HCT116 (cell line): ENCODE results near the gene TALDO1. TPM values are rescaled to one million over a fixed set of nuclear protein-coding genes. Genes with fewer than 3 reads are reported as not detected.
A peak's percentile ranks its signal among the peaks of the same experiment; 100 is the strongest.

Experiments
- ATAC-seq: fragments of 200-7000 bp; cut with Tn5 transposase; 2 replicates; pipeline ENCODE4 v1.9.1; 2020; ENCODE audit warnings: mild to moderate bottlenecking, moderate library complexity
- BruUV-seq: library from RNA; stranded (reverse); fragments of 400-500 nt; replicated peaks from 2 replicates; lab custom pipeline; 2021; lab: Mats Ljungman, UMichigan
- CTCF ChIA-PET: fragments of 300-600 bp; sonication (Branson Sonifier 250); formaldehyde crosslinking; loops from one replicate; lab custom pipeline; 2021; ENCODE audit warnings: antibody characterized with exemption; lab: Charles Lee
- POLR2A ChIA-PET: fragments of 300-600, 350-600 bp; sonication (Branson Sonifier 250); formaldehyde crosslinking; loops from one replicate; lab custom pipeline; 2021; ENCODE audit warnings: antibody characterized with exemption; lab: Charles Lee
- RAD21 ChIA-PET, 2 experiments: fragments of 300-600 bp; sonication (Branson Sonifier 250); formaldehyde crosslinking; loops; one replicate each; lab custom pipeline; 2023; ENCODE audit warnings: low total read pairs in 2 of 2; ENCODE audit not compliant: uncharacterized antibody in 2 of 2, unreplicated experiment in 2 of 2, low non-redundant PET in 1 of 2; lab: Charles Lee
- DNase-seq: peaks from one replicate; pipeline ENCODE4 v3.0.0-alpha.2; 2010; ENCODE audit warnings: low read depth, low spot score
- H2AFZ ChIP-seq: fragments of 200-600 bp; shearing (Covaris generic), sonication (generic); 2 replicates; pipeline ENCODE4 v1.6.1; 2017; ENCODE audit warnings: low read depth, mixed run types, mixed read lengths, antibody characterized with exemption, low read length; ENCODE audit not compliant: poor library complexity, severe bottlenecking
- H3K27ac ChIP-seq: 2 replicates; pipeline ENCODE4 v1.5.1; 2012; ENCODE audit warnings: low read depth, low read length
- H3K27me3 ChIP-seq: fragments of 200-600 bp; sonication (generic); 2 replicates; pipeline ENCODE4 v1.6.1; 2016; ENCODE audit warnings: mixed run types, low read length, mixed read lengths; ENCODE audit not compliant: insufficient read depth
- H3K36me3 ChIP-seq, 2 experiments: fragments of 200-500 bp in 1 of 2; fragments of 200-600 bp in 1 of 2; sonication (Bioruptor generic) in 1 of 2; sonication (generic) in 1 of 2; 2 replicates each; pipeline versions ENCODE4 v1.5.1 to v1.6.1; 2014 to 2016; ENCODE audit warnings: low read length in 2 of 2, inconsistent platforms in 1 of 2, mixed read lengths in 1 of 2, mixed run types in 1 of 2; ENCODE audit not compliant: insufficient read depth in 2 of 2, control insufficient read depth in 1 of 2
- H3K4me1 ChIP-seq, 2 experiments: fragments of 200-600 bp in 1 of 2; sonication (generic) in 1 of 2; 2 replicates each; pipeline versions ENCODE4 v1.5.1 to v1.6.1; 2012 to 2017; ENCODE audit warnings: low read length in 2 of 2, inconsistent platforms in 1 of 2, mild to moderate bottlenecking in 1 of 2, mixed read lengths in 1 of 2, mixed run types in 1 of 2, moderate library complexity in 1 of 2; ENCODE audit not compliant: insufficient read depth in 2 of 2, control insufficient read depth in 1 of 2
- H3K4me2 ChIP-seq: fragments of 200-600 bp; sonication (generic); 2 replicates; pipeline ENCODE4 v1.6.1; 2017; ENCODE audit warnings: mixed run types, low read length, mixed read lengths
- H3K4me3 ChIP-seq, 2 experiments: fragments of 200-600 bp in 1 of 2; sonication (generic) in 1 of 2; replicated peaks in 1 of 2; 2 replicates each; pipeline ENCODE4 v1.5.1; 2011 to 2016; ENCODE audit warnings: low read length in 2 of 2, control low read depth in 1 of 2, low read depth in 1 of 2, mild to moderate bottlenecking in 1 of 2, mixed read lengths in 1 of 2, mixed run types in 1 of 2
- H3K79me2 ChIP-seq: fragments of 200-600 bp; sonication (generic); 2 replicates; pipeline ENCODE4 v1.6.1; 2017; ENCODE audit warnings: mild to moderate bottlenecking, mixed run types, low read length, moderate library complexity, mixed read lengths; ENCODE audit not compliant: insufficient read depth
- H3K9ac ChIP-seq: fragments of 200-600 bp; sonication (generic); 2 replicates; pipeline ENCODE4 v1.6.1; 2016; ENCODE audit warnings: low read length, mixed read lengths
- H3K9me2 ChIP-seq: fragments of 200-600 bp; sonication (generic), shearing (Covaris generic); 2 replicates; pipeline ENCODE4 v1.6.1; 2017; ENCODE audit warnings: mixed run types, mild to moderate bottlenecking, moderate library complexity; ENCODE audit not compliant: insufficient read depth
- H3K9me3 ChIP-seq, 2 experiments: fragments of 200-500 bp in 1 of 2; fragments of 200-600 bp in 1 of 2; sonication (Bioruptor generic) in 1 of 2; sonication (generic) in 1 of 2; 2 replicates each; pipeline ENCODE4 v1.6.1; 2014 to 2017; ENCODE audit warnings: low read length in 2 of 2, mixed read lengths in 2 of 2, inconsistent platforms in 1 of 2, low read depth in 1 of 2, mild to moderate bottlenecking in 1 of 2, mixed run types in 1 of 2, moderate library complexity in 1 of 2; ENCODE audit not compliant: control insufficient read depth in 1 of 2, insufficient read depth in 1 of 2
- H4K20me1 ChIP-seq: fragments of 200-600 bp; sonication (generic), shearing (Covaris generic); 2 replicates; pipeline ENCODE4 v1.6.1; 2017; ENCODE audit warnings: mixed run types, mild to moderate bottlenecking, moderate library complexity; ENCODE audit not compliant: insufficient read depth
- CBX3 ChIP-seq: IDR thresholded peaks from 2 replicates; pipeline ENCODE4 v1.6.1; 2012; ENCODE audit warnings: low read depth
- EGR1 ChIP-seq: IDR thresholded peaks from 2 replicates; pipeline ENCODE4 v1.6.1; 2012; ENCODE audit warnings: low read depth
- ELF1 ChIP-seq: IDR thresholded peaks from 2 replicates; pipeline ENCODE4 v1.6.1; 2012; ENCODE audit warnings: low read depth, borderline replicate concordance
- EZH2 ChIP-seq: fragments of 200-600 bp; sonication (generic); IDR thresholded peaks from 2 replicates; pipeline ENCODE4 v1.6.1; 2017; ENCODE audit warnings: antibody characterized with exemption, mixed run types
- EZH2phosphoT487 ChIP-seq: fragments of 200-600 bp; IDR thresholded peaks from 2 replicates; pipeline ENCODE4 v1.6.1; 2018; ENCODE audit warnings: antibody characterized with exemption, borderline replicate concordance
- JUND ChIP-seq: IDR thresholded peaks from 2 replicates; pipeline ENCODE4 v1.6.1; 2012
- POLR2A ChIP-seq: IDR thresholded peaks from 2 replicates; pipeline ENCODE4 v1.7.0; 2011; ENCODE audit warnings: borderline replicate concordance; ENCODE audit not compliant: insufficient read depth, insufficient read length; ENCODE audit errors: extremely low read depth
- POLR2AphosphoS5 ChIP-seq: IDR thresholded peaks from 2 replicates; pipeline ENCODE4 v1.6.1; 2011; ENCODE audit warnings: mild to moderate bottlenecking, low read depth, low read length, moderate library complexity
- RAD21 ChIP-seq: IDR thresholded peaks from 2 replicates; pipeline ENCODE4 v1.6.1; 2012; ENCODE audit warnings: low read depth, mild to moderate bottlenecking
- SRF ChIP-seq: IDR thresholded peaks from 2 replicates; pipeline ENCODE4 v1.6.1; 2012; ENCODE audit warnings: low read depth
- TCF7L2 ChIP-seq: IDR thresholded peaks from 2 replicates; pipeline ENCODE4 v1.7.0; 2011; ENCODE audit warnings: borderline replicate concordance, inconsistent platforms; ENCODE audit not compliant: insufficient read depth, insufficient read length; ENCODE audit errors: extremely low read depth
- ZBTB33 ChIP-seq: IDR thresholded peaks from 2 replicates; pipeline ENCODE4 v1.6.1; 2011; ENCODE audit warnings: mild to moderate bottlenecking, low read length, moderate library complexity; ENCODE audit not compliant: insufficient replicate concordance; ENCODE audit errors: extremely low read depth
- ZFX ChIP-seq: fragments of 450-650 bp; IDR thresholded peaks from 2 replicates; pipeline ENCODE4 v1.6.1; 2017
- ZNF274 ChIP-seq: fragments of 200-500 bp; sonication (Bioruptor generic); IDR thresholded peaks from 2 replicates; pipeline ENCODE4 v1.6.1; 2014; ENCODE audit warnings: mild to moderate bottlenecking, low read depth, low read length, inconsistent platforms
- intact Hi-C: fragments of 100-400 bp; cut with micrococcal nuclease; formaldehyde crosslinking; loops from 2 replicates; pipeline ENCODE4 v1.10.0; 2022
- total RNA-seq: library from RNA; stranded (reverse); gene quantifications from one replicate; pipeline ENCODE4 v1.2.1, GENCODE V29; 2021; ENCODE audit not compliant: unreplicated experiment

TALDO1 gene
- total RNA-seq, 1 experiment from 2014 or later, result 242 TPM

GRCh38 chr11:703506-703905 is 43.8 kb upstream of the TALDO1 start:
- ChIA-PET POLR2A (interaction anchor here (0.6 kb wide), 1 partner anchor 149 kb away, joined by 3 read pairs; no protein-coding TSS in a partner anchor), CTCF (no interaction called here), RAD21 (no interaction called here)
- Histone ChIP-seq H3K79me2 (peaks cover 27% of the 10 kb centered on the region), H3K27me3 (no peaks in the 10 kb centered on the region), H3K36me3 (no peaks in the 10 kb centered on the region; a peak in 1 of 4 replicates), H3K9me2 (no peaks in the 10 kb centered on the region), H3K4me2 (no peak overlapping the region), H3K27ac (peak overlapping the region; percentile 58; the same call in 1 of the 2 replicates), H3K9me3 (no peaks in the 10 kb centered on the region), H4K20me1 (no peaks in the 10 kb centered on the region), H3K4me1 (peaks cover 37 to 49% of the 10 kb centered on the region in 2 experiments), H2AFZ (no peak overlapping the region), H3K4me3 (no peak overlapping the region), H3K9ac (no peak overlapping the region)
- TSS peak; percentile 38 for BruUV-seq
- DNase-seq, result no peak
- TF ChIP-seq ZBTB33 (no peak), ELF1 (no peak), EGR1 (no peak), ZFX (no peak), POLR2AphosphoS5 (no peak), POLR2A (no peak), ZNF274 (no peak), CBX3 (no peak), EZH2 (no peak), JUND (no peak), TCF7L2 (no peak), RAD21 (no peak), EZH2phosphoT487 (no peak), SRF (no peak)
- no peak for ATAC-seq
- intact Hi-C loops, result no loop called here
